SK-N-MC (cell line): ENCODE data around the gene ATP2B2.

Source experiments
- DNase-seq: peaks from one replicate; pipeline ENCODE4 v3.0.0-alpha.2; 2011; ENCODE audit warnings: low read depth, low spot score
- H3K27ac ChIP-seq: fragments of 200-600 bp; sonication (generic); 2 replicates; pipeline ENCODE4 v1.5.1; 2016; ENCODE audit warnings: mixed run types
- H3K36me3 ChIP-seq: fragments of 200-600 bp; sonication (generic); 2 replicates; pipeline ENCODE4 v1.6.1; 2017; ENCODE audit warnings: antibody characterized with exemption, low read length, mixed read lengths; ENCODE audit not compliant: insufficient read depth
- H3K4me3 ChIP-seq: fragments of 200-600 bp; sonication (generic); 2 replicates; pipeline ENCODE4 v1.5.1; 2016
- H3K9ac ChIP-seq: fragments of 200-600 bp; sonication (generic); 2 replicates; pipeline ENCODE4 v1.8.0; 2017; ENCODE audit warnings: mixed run types, mixed read lengths; ENCODE audit not compliant: insufficient read length
- H3K9me3 ChIP-seq: fragments of 200-600 bp; sonication (generic); 2 replicates; pipeline ENCODE4 v1.6.1; 2017; ENCODE audit warnings: low read depth, mild to moderate bottlenecking, antibody characterized with exemption, low read length, moderate library complexity, mixed read lengths
- EZH2 ChIP-seq: fragments of 200-600 bp; sonication (generic); IDR thresholded peaks from one replicate; pipeline ENCODE4 v1.6.1; 2017; ENCODE audit warnings: antibody characterized with exemption
- FOXP2 ChIP-seq: optimal IDR thresholded peaks from 2 replicates; pipeline ENCODE3; 2011; ENCODE audit warnings: mild to moderate bottlenecking, moderate library complexity; ENCODE audit not compliant: insufficient read depth; ENCODE audit errors: extremely low read length, control extremely low read depth
- POLR2AphosphoS5 ChIP-seq: IDR thresholded peaks from 2 replicates; pipeline ENCODE4 v1.6.1; 2012; ENCODE audit warnings: mild to moderate bottlenecking, low read depth, low read length, borderline replicate concordance

The ATP2B2 gene

DNA sequence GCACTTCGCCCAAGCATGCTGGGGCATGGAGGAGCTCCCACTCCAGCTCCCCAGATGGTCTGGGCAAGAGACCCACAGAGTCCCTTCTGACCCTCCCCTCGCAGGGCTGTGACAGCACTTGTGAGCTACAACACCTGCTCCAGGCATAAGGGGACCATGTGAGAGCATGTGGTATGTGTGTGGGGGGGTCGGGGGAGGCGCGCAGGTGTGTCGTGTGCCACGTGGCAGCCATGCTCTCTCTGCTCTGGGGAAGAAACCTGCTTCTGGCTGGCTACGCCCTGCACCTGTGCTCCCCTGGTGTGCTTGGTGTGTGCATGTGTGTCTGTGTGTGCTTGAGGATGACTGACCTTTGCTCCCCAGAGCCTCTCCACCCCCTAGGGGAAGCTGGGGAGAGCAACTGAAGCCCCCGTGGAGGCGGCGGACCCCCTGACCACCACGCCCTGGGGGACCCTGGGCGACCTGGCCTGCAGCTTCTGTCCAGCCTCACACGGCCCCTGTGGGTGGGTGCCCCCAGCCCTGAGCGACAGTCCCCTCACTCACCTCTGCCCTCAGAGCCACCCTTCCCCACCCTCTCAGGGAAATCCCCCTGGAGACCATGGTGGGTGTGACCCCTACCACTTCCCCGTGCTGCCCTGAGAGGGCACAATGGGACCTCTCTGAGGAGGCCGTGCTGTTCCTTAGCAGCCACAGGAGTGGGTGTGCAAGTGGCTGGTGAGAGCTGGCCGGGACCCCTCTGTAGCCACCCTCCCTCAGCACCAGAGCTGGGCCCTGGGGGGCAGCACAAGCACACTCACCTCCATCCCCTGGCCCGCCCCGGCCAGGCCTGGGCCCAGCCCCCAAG, 167.8 kb downstream of the ATP2B2 start:
- H3K9ac ChIP-seq = no peak overlapping the region
- H3K4me3 ChIP-seq = no peak overlapping the region
- DNase-seq = no peak
- no peak for TF ChIP-seq EZH2
- TF ChIP-seq FOXP2 = no peak
- no peak for TF ChIP-seq POLR2AphosphoS5
- H3K9me3 ChIP-seq = no peaks in the 10 kb centered on the region
- H3K36me3 ChIP-seq = no peaks in the 10 kb centered on the region
- no peak overlapping the region for H3K27ac ChIP-seq

DNA sequence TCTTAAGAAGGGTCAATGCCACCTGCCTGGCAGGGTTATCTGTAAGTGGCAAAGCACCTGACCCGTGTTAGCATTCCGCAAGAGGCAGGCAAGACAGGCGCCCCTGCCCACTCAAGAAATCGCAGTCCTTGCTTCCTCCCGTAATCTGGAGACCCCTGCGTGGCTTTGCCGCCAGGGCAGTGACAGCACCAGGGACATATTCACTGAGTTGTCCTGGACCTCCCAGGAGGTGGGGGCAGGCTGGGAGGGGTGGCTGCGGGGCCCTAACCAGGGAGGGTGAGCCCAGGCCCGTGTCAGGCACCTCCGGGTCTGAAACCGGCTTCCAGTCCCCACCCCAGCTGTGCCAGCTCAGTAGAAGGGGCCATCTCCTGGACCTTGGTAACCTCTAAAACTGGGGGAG, 168.6 kb downstream of the ATP2B2 start:
- H3K9me3 ChIP-seq = no peaks in the 10 kb centered on the region
- no peak overlapping the region for H3K9ac ChIP-seq

DNA sequence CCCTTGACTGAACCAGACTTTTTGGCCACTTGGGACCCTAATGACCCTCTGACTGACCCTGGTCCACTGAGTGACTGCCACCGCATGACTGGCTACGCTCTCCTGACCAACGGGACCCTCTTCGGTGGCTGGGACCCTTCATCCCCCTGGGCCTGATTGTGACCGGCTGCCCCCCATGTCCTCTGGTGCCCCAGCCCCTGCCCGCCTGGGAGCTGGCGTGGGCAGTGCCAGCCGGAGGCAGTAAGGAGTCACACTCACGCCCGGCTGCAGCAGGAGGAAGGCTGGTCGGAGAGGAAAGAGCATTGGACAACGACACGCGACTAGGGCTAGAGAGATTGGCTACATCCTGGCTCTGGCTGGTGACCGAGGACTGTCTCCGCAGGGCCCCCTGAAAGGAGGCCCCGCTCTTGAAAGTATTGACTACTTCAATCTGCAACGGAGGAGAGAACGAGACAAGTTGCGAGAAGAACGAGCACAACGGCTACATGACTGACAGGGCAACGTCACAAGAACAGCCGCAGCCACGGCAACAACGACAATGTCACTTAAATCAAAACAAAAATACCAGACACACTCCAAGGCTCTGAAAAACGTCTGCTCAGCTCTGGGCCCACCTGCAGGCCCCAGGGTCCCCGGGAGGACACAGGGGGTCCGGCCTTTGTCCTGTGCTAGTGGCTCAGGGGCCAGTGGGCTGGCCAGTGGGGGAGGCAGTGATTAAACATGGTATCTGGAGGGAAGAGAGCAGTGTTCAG, 169.3 kb downstream of the ATP2B2 start:
- TF ChIP-seq POLR2AphosphoS5 = no peak
- TF ChIP-seq EZH2 = no peak
- no peak for TF ChIP-seq FOXP2
- Histone ChIP-seq H3K36me3 (no peaks in the 10 kb centered on the region), H3K9ac (no peak overlapping the region), H3K9me3 (no peaks in the 10 kb centered on the region), H3K4me3 (no peak overlapping the region), H3K27ac (no peak overlapping the region)
- DNase-seq = no peak

More for the DNA sequence above, 168.6 kb downstream of the ATP2B2 start:
- H3K27ac ChIP-seq = no peak overlapping the region
- H3K36me3 ChIP-seq = no peaks in the 10 kb centered on the region
- no peak for TF ChIP-seq POLR2AphosphoS5
- no peak for TF ChIP-seq EZH2
- TF ChIP-seq FOXP2 = no peak
- DNase-seq = no peak
- no peak overlapping the region for H3K4me3 ChIP-seq

DNA sequence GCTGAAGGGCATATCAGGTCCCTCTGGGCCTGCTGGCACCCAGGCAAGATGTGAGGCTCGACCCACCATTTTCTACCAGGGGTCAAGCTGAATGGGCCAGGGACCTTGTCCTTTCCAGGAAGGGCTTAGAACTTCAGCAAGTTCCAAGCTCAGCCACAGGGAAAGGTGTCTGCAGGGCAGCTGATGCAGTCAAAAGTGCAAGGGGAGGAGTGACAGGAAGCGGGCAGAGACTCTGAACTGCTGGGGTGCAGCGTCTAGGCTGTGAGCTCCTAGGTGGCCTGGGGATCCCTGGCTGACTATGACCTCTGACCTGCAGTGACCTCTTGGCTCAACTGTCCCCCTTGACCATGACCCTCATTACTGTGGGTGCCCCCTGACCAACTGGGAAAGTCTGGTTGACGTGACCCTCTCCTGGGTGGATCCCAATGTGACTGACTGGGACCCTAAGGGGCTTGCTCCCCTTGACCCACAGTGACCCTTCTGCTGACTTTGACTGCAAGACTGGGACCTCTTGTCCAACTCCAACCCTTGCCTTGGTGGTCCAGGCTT, 170.1 kb downstream of the ATP2B2 start:
- H3K36me3 ChIP-seq = no peaks in the 10 kb centered on the region
- H3K9ac ChIP-seq = no peak overlapping the region
- no peak overlapping the region for H3K27ac ChIP-seq
- TF ChIP-seq POLR2AphosphoS5 (no peak), FOXP2 (no peak), EZH2 (no peak)
- no peak overlapping the region for H3K4me3 ChIP-seq
- no peak for DNase-seq
- H3K9me3 ChIP-seq = no peaks in the 10 kb centered on the region

DNA sequence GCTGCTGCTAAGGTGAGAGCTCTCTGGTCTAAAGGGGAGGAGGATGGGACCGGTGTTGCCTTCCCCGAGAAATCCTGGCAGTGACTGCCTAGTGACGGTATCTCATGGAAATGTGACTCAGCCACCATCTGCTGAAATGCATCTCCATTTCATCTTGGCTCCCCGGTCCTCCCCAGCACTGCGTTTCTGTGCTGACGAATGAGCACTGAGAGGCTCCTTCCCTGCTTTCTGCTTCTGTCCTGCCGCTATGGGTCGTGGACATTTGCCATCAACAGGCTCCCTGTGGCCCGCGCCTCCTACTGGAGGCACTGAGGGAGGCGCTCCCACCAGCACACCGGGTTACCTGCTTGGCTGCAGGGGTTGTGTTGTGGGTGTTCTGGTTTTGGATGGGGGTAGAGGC, 170.9 kb downstream of the ATP2B2 start:
- H3K4me3 ChIP-seq = no peak overlapping the region
- no peak for DNase-seq
- TF ChIP-seq FOXP2 (no peak), EZH2 (no peak), POLR2AphosphoS5 (no peak)
- H3K9ac ChIP-seq = no peak overlapping the region
- no peaks in the 10 kb centered on the region for H3K9me3 ChIP-seq
- H3K27ac ChIP-seq = no peak overlapping the region
- no peaks in the 10 kb centered on the region for H3K36me3 ChIP-seq

DNA sequence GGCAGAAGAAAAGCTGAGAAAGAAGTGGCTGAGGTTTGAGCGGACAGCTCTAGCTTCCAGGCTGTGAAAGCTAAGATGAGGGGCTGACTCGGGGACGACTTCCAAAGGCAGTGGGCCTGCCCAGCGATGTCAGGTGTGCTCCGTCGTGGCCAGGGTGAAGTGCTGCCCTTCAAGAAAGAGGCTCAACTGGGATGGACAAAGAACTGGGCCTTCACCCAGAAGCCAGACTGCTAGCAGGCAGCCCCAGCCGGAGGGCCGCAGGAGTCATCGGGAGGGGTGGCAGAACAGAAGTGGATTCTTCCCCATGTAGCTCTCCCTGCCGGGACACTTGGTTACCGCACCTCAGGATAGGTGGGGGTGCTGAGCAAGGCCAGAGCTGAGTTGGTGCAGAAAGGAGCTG, 171.3 kb downstream of the ATP2B2 start:
- no peaks in the 10 kb centered on the region for H3K9me3 ChIP-seq
- no peak overlapping the region for H3K27ac ChIP-seq
- no peak overlapping the region for H3K9ac ChIP-seq
- DNase-seq = no peak
- H3K36me3 ChIP-seq = no peaks in the 10 kb centered on the region
- H3K4me3 ChIP-seq = no peak overlapping the region
- no peak for TF ChIP-seq EZH2
- no peak for TF ChIP-seq POLR2AphosphoS5
- TF ChIP-seq FOXP2 = no peak

DNA sequence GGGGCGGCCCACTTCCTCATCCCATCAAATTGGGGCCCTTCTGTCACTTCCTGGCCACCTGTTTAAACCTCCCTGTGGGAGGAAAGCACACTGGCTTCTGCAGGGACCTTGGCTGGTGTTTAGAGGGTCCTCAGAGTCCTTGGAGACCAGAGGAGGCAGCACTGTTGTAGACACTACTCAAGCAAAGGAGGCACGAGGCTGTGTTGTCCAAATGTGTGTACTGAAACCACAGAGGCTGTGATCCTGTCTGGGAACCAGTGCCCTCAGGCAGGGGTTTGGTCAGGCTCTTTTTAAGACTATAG, 172.1 kb downstream of the ATP2B2 start:
- Histone ChIP-seq H3K9me3 (no peaks in the 10 kb centered on the region), H3K36me3 (no peaks in the 10 kb centered on the region), H3K4me3 (no peak overlapping the region), H3K9ac (no peak overlapping the region), H3K27ac (no peak overlapping the region)
- no peak for DNase-seq
- TF ChIP-seq EZH2 (no peak), FOXP2 (no peak), POLR2AphosphoS5 (no peak)

DNA sequence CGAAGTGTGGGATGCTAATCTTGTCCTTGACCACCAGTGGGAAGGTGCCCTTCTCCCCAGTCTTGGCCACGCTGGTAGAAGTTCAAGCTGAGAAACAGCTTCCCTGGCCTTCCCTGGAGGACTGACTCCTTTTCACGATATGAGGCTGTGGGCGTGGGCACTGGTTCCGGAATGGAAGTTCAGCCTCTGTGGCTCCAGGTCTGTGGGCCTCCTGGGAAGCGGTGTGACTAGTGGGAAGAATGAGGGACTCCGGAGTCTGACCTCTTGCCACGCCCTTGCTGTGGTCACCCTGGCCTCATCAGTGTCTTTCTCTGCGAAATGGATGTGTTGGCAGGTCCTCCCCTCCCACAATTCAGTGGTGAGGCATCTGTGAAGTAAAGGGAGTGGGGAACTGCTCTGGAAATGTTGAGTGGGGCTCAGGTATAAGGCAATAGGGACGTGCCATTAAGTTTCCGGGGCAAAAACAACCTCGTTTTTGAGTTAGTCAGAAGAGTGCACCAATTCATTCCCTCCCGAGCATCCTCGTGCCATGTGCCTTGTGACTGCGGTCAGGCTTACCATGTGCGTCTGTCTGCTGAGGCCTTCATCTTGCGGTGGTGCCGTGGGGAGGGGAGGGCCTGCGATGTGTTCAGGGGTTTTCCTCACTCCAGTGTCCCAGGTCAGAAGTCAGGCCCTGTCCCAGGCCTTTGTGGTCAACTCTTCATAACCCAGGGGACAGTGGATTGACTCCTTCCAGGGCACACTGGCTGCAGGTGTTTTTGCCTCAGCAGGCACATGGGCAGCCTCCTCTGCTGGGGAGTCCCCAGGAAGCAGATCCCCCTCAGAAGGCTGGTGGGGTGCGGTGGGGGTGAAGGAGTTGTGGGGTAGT, 172.7 kb downstream of the ATP2B2 start:
- Histone ChIP-seq H3K9ac (no peak overlapping the region), H3K4me3 (no peak overlapping the region), H3K36me3 (no peaks in the 10 kb centered on the region), H3K9me3 (no peaks in the 10 kb centered on the region), H3K27ac (no peak overlapping the region)
- no peak for TF ChIP-seq POLR2AphosphoS5
- TF ChIP-seq EZH2 = no peak
- TF ChIP-seq FOXP2 = no peak
- no peak for DNase-seq
